H1 (cell line): ENCODE data around the gene MRPL11. TPM values are rescaled to one million over a fixed set of nuclear protein-coding genes. Genes with fewer than 3 reads are reported as not detected.

ENCODE experiments used
- CHD1 ChIP-seq: IDR thresholded peaks from 2 replicates; pipeline ENCODE4 v1.6.1; 2012; ENCODE audit warnings: low read depth, low read length, improper control_type of control experiment
- EP300 ChIP-seq, 2 experiments: IDR thresholded peaks; 1 replicate in 1 of 2; 2 replicates in 1 of 2; pipeline ENCODE4 v1.6.1; 2011 to 2012; ENCODE audit warnings: low read depth in 2 of 2, low read length in 2 of 2, mild to moderate bottlenecking in 2 of 2, borderline replicate concordance in 1 of 2, inconsistent platforms in 1 of 2, moderate library complexity in 1 of 2
- FOSL1 ChIP-seq: IDR thresholded peaks from 2 replicates; pipeline ENCODE4 v1.6.1; 2011; ENCODE audit warnings: mild to moderate bottlenecking, low read depth, low read length, moderate library complexity; ENCODE audit not compliant: insufficient read depth
- JUN ChIP-seq: IDR thresholded peaks from 2 replicates; pipeline ENCODE4 v1.6.1; 2011; ENCODE audit warnings: low read depth, mild to moderate bottlenecking, improper control_type of control experiment, low read length
- POU5F1 ChIP-seq: IDR thresholded peaks from 2 replicates; pipeline ENCODE4 v1.6.1; 2011; ENCODE audit warnings: low read depth, mild to moderate bottlenecking, low read length, moderate library complexity
- RFX5 ChIP-seq: IDR thresholded peaks from 2 replicates; pipeline ENCODE4 v1.6.1; 2011; ENCODE audit warnings: low read depth, low read length, improper control_type of control experiment, borderline replicate concordance
- RNF2 ChIP-seq: fragments of 200-900, 300-1000 bp; sonication (generic); IDR thresholded peaks from 2 replicates; pipeline ENCODE4 v1.7.1; 2016; ENCODE audit warnings: borderline replicate concordance, low read depth, mild to moderate bottlenecking, antibody characterized with exemption, low read length; ENCODE audit not compliant: poor library complexity, severe bottlenecking; ENCODE audit errors: missing control alignments
- SP2 ChIP-seq: IDR thresholded peaks from 2 replicates; pipeline ENCODE4 v1.6.1; 2012; ENCODE audit warnings: mild to moderate bottlenecking, low read length, inconsistent platforms
- polyA plus RNA-seq, 7 experiments: library from polyadenylated mRNA; depleted of rRNA in 3 of 7; stranded (reverse) in 5 of 7; unstranded in 2 of 7; fragments of >200 nt in 5 of 7; fragments of 200-250 nt in 2 of 7; gene quantifications; 1 replicate in 5 of 7; 2 replicates in 1 of 7; 4 replicates in 1 of 7; pipeline versions ENCODE4 v1.2.1 to v1.2.3, GENCODE V29; 2011 to 2013; ENCODE audit warnings: missing spikeins in 2 of 7, mixed read lengths in 2 of 7
- total RNA-seq: library from RNA; stranded (reverse); fragmentation: NEBNext Ultra II Directional; extraction: Animal tissue kit (Norgen Biotek cat#: 25700); gene quantifications from 2 replicates; pipeline ENCODE4 v1.2.1, GENCODE V29; 2021
- TF ChIP-seq, protein P1 (sequence below): fragments of 300-600 bp; sonication (generic); IDR thresholded peaks from 2 replicates; pipeline ENCODE4 v1.7.1; 2012; ENCODE audit warnings: low read length, moderate library complexity, mild to moderate bottlenecking, inconsistent platforms; ENCODE audit not compliant: insufficient replicate concordance
- TF ChIP-seq, protein P2 (sequence below): IDR thresholded peaks from 2 replicates; pipeline ENCODE4 v1.6.1; 2012; ENCODE audit warnings: inconsistent platforms

The MRPL11 gene
- total and polyA plus RNA-seq, 2 of the 8 experiments (the other 6 are each of a cell fraction or from before 2014, with no cell fraction given), result 105 to 141 TPM

DNA sequence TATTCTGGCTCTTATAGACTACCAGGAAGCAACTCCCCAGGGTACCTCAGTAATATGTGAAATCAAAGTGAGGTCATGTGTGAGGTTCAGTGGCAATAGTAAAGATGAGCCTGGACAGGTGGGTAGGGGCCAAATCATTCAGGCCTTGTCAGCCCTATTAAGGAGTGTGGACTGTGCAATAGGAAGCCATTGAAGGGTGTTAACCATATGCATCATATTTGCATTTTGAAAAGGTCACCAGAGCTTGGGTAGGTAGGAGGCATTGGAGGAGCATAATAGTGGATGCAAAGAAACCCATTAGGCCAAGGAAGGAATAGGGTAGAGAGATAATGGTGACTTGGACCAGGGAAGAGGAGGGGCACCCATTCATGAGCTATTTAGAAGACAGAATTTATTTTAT, 8.4 kb upstream of the MRPL11 start (continued):
- TF ChIP-seq, protein P1, sequence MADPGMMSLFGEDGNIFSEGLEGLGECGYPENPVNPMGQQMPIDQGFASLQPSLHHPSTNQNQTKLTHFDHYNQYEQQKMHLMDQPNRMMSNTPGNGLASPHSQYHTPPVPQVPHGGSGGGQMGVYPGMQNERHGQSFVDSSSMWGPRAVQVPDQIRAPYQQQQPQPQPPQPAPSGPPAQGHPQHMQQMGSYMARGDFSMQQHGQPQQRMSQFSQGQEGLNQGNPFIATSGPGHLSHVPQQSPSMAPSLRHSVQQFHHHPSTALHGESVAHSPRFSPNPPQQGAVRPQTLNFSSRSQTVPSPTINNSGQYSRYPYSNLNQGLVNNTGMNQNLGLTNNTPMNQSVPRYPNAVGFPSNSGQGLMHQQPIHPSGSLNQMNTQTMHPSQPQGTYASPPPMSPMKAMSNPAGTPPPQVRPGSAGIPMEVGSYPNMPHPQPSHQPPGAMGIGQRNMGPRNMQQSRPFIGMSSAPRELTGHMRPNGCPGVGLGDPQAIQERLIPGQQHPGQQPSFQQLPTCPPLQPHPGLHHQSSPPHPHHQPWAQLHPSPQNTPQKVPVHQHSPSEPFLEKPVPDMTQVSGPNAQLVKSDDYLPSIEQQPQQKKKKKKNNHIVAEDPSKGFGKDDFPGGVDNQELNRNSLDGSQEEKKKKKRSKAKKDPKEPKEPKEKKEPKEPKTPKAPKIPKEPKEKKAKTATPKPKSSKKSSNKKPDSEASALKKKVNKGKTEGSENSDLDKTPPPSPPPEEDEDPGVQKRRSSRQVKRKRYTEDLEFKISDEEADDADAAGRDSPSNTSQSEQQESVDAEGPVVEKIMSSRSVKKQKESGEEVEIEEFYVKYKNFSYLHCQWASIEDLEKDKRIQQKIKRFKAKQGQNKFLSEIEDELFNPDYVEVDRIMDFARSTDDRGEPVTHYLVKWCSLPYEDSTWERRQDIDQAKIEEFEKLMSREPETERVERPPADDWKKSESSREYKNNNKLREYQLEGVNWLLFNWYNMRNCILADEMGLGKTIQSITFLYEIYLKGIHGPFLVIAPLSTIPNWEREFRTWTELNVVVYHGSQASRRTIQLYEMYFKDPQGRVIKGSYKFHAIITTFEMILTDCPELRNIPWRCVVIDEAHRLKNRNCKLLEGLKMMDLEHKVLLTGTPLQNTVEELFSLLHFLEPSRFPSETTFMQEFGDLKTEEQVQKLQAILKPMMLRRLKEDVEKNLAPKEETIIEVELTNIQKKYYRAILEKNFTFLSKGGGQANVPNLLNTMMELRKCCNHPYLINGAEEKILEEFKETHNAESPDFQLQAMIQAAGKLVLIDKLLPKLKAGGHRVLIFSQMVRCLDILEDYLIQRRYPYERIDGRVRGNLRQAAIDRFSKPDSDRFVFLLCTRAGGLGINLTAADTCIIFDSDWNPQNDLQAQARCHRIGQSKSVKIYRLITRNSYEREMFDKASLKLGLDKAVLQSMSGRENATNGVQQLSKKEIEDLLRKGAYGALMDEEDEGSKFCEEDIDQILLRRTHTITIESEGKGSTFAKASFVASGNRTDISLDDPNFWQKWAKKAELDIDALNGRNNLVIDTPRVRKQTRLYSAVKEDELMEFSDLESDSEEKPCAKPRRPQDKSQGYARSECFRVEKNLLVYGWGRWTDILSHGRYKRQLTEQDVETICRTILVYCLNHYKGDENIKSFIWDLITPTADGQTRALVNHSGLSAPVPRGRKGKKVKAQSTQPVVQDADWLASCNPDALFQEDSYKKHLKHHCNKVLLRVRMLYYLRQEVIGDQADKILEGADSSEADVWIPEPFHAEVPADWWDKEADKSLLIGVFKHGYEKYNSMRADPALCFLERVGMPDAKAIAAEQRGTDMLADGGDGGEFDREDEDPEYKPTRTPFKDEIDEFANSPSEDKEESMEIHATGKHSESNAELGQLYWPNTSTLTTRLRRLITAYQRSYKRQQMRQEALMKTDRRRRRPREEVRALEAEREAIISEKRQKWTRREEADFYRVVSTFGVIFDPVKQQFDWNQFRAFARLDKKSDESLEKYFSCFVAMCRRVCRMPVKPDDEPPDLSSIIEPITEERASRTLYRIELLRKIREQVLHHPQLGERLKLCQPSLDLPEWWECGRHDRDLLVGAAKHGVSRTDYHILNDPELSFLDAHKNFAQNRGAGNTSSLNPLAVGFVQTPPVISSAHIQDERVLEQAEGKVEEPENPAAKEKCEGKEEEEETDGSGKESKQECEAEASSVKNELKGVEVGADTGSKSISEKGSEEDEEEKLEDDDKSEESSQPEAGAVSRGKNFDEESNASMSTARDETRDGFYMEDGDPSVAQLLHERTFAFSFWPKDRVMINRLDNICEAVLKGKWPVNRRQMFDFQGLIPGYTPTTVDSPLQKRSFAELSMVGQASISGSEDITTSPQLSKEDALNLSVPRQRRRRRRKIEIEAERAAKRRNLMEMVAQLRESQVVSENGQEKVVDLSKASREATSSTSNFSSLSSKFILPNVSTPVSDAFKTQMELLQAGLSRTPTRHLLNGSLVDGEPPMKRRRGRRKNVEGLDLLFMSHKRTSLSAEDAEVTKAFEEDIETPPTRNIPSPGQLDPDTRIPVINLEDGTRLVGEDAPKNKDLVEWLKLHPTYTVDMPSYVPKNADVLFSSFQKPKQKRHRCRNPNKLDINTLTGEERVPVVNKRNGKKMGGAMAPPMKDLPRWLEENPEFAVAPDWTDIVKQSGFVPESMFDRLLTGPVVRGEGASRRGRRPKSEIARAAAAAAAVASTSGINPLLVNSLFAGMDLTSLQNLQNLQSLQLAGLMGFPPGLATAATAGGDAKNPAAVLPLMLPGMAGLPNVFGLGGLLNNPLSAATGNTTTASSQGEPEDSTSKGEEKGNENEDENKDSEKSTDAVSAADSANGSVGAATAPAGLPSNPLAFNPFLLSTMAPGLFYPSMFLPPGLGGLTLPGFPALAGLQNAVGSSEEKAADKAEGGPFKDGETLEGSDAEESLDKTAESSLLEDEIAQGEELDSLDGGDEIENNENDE, result no peak
- TF ChIP-seq, protein P2, sequence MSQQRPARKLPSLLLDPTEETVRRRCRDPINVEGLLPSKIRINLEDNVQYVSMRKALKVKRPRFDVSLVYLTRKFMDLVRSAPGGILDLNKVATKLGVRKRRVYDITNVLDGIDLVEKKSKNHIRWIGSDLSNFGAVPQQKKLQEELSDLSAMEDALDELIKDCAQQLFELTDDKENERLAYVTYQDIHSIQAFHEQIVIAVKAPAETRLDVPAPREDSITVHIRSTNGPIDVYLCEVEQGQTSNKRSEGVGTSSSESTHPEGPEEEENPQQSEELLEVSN, result no peak
- TF ChIP-seq RFX5 (no peak), SP2 (no peak), POU5F1 (no peak), RNF2 (no peak), JUN (no peak), CHD1 (no peak), FOSL1 (no peak), EP300 (IDR thresholded peaks at IDR 0.05; ENCODE audit: borderline replicate concordance in 1 of 2, low read depth in 2 of 2, low read length in 2 of 2) (no peak)
